Mesenchymal stem cell (in vitro differentiated cells and primary cell): ENCODE results near the gene CD6.

ENCODE experiments used
- DNase-seq: peaks from one replicate; pipeline ENCODE4 v3.0.0-alpha.2; 2013
- H2AFZ ChIP-seq: one replicate; pipeline ENCODE4 v1.6.1; 2013; ENCODE audit warnings: low read depth, mild to moderate bottlenecking, control low read depth, inconsistent platforms, low read length, moderate library complexity
- H2AK5ac ChIP-seq: 2 replicates; pipeline ENCODE4 v1.6.1; 2013; ENCODE audit warnings: low read length, moderate library complexity, mild to moderate bottlenecking, inconsistent platforms; ENCODE audit not compliant: severe bottlenecking
- H2BK120ac ChIP-seq: one replicate; pipeline ENCODE4 v1.6.1; 2013; ENCODE audit warnings: low read depth, mild to moderate bottlenecking, inconsistent platforms, low read length, moderate library complexity
- H2BK12ac ChIP-seq, 2 experiments: one replicate each; pipeline ENCODE4 v1.6.1; 2013; ENCODE audit warnings: inconsistent platforms in 2 of 2, low read length in 2 of 2, mild to moderate bottlenecking in 2 of 2, moderate library complexity in 2 of 2, control low read depth in 1 of 2
- H2BK15ac ChIP-seq: one replicate; pipeline ENCODE4 v1.6.1; 2013; ENCODE audit warnings: mild to moderate bottlenecking, low read depth, inconsistent platforms; ENCODE audit not compliant: poor library complexity, severe bottlenecking
- H2BK5ac ChIP-seq: 2 replicates; pipeline ENCODE4 v1.6.1; 2013; ENCODE audit warnings: low read depth, mild to moderate bottlenecking, low read length, control low read depth, inconsistent platforms; ENCODE audit not compliant: poor library complexity, severe bottlenecking
- H3K14ac ChIP-seq, 2 experiments: one replicate each; pipeline ENCODE4 v1.6.1; 2013; ENCODE audit warnings: inconsistent platforms in 2 of 2, low read length in 2 of 2, control low read depth in 1 of 2, mild to moderate bottlenecking in 1 of 2, moderate library complexity in 1 of 2
- H3K18ac ChIP-seq, 2 experiments: one replicate each; pipeline ENCODE4 v1.6.1; 2013; ENCODE audit warnings: inconsistent platforms in 2 of 2, low read length in 2 of 2, control low read depth in 1 of 2, low read depth in 1 of 2, mild to moderate bottlenecking in 1 of 2
- H3K23ac ChIP-seq, 2 experiments: one replicate each; pipeline ENCODE4 v1.6.1; 2013; ENCODE audit warnings: inconsistent platforms in 2 of 2, low read length in 2 of 2, mild to moderate bottlenecking in 2 of 2, moderate library complexity in 2 of 2, control low read depth in 1 of 2
- H3K27ac ChIP-seq: 2 replicates; pipeline ENCODE4 v1.5.1; 2013; ENCODE audit warnings: mild to moderate bottlenecking, moderate library complexity, low read length, control low read depth, inconsistent platforms; ENCODE audit not compliant: poor library complexity, severe bottlenecking
- H3K27me3 ChIP-seq, 2 experiments: 2 replicates each; pipeline versions ENCODE4 v1.6.1 to v1.7.0; 2013; ENCODE audit warnings: low read length in 2 of 2, mild to moderate bottlenecking in 2 of 2, moderate library complexity in 2 of 2, control low read depth in 1 of 2, inconsistent platforms in 1 of 2; ENCODE audit not compliant: control insufficient read depth in 1 of 2, insufficient read depth in 1 of 2
- H3K36me3 ChIP-seq, 2 experiments: 2 replicates each; pipeline versions ENCODE4 v1.6.1 to v1.7.0; 2013; ENCODE audit warnings: low read length in 2 of 2, control low read depth in 1 of 2, inconsistent platforms in 1 of 2, low read depth in 1 of 2, mild to moderate bottlenecking in 1 of 2; ENCODE audit not compliant: insufficient read depth in 2 of 2, control insufficient read depth in 1 of 2
- H3K4ac ChIP-seq, 2 experiments: one replicate each; pipeline ENCODE4 v1.6.1; 2013; ENCODE audit warnings: inconsistent platforms in 2 of 2, low read length in 2 of 2, mild to moderate bottlenecking in 2 of 2, moderate library complexity in 2 of 2, control low read depth in 1 of 2, low read depth in 1 of 2
- H3K4me1 ChIP-seq: 2 replicates; pipeline ENCODE4 v1.6.1; 2013; ENCODE audit warnings: low read depth, low read length, control low read depth; ENCODE audit not compliant: control insufficient read depth, insufficient read depth
- H3K4me2 ChIP-seq: 2 replicates; pipeline ENCODE4 v1.6.1; 2013; ENCODE audit warnings: low read length, mild to moderate bottlenecking, inconsistent platforms; ENCODE audit not compliant: poor library complexity, severe bottlenecking
- H3K4me3 ChIP-seq, 2 experiments: 2 replicates each; pipeline versions ENCODE4 v1.5.1 to v1.7.0; 2013; ENCODE audit warnings: low read length in 2 of 2, mild to moderate bottlenecking in 2 of 2, control low read depth in 1 of 2, low read depth in 1 of 2; ENCODE audit not compliant: insufficient read depth in 1 of 2
- H3K79me1 ChIP-seq: replicated peaks from 2 replicates; pipeline ENCODE4 v1.6.1; 2013; ENCODE audit warnings: mild to moderate bottlenecking, control low read depth, low read length, inconsistent platforms; ENCODE audit not compliant: poor library complexity, severe bottlenecking
- H3K9ac ChIP-seq: 2 replicates; pipeline ENCODE4 v1.7.0; 2013; ENCODE audit warnings: mild to moderate bottlenecking, low read length, moderate library complexity
- H3K9me3 ChIP-seq: 2 replicates; pipeline ENCODE4 v1.7.0; 2013; ENCODE audit warnings: mild to moderate bottlenecking, low read length; ENCODE audit not compliant: control insufficient read depth
- H4K8ac ChIP-seq: one replicate; pipeline ENCODE4 v1.6.1; 2013; ENCODE audit warnings: inconsistent platforms, mild to moderate bottlenecking, low read length, moderate library complexity
- H4K91ac ChIP-seq: one replicate; pipeline ENCODE4 v1.6.1; 2013; ENCODE audit warnings: mild to moderate bottlenecking, low read length, inconsistent platforms
- WGBS: methylation state at CpG from one replicate; pipeline ENCODE4 v1.1.7; 2013; ENCODE audit warnings: mixed read lengths; 5-methylcytosine and 5-hydroxymethylcytosine counted together

The CD6 gene

DNA sequence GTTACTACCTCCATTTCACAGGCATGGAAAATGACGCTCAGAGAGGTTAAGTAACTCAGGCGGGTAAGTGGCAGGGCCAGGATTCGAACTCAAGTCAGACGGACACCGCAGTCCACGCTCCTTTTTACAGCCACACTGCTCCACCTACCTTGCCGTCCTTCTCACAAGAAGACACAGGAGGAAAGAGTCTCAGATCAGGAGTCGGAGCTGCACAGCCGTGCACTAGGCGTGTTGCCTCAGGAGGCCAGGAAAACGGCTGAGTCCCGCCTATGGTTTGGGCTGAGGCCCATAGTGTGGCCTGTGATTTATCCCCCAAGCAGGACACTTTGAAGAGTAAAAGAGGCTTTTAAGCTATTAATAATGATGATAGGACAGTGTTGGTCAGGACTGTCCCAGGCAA, 86.1 kb downstream of the CD6 start:
- H3K27me3 ChIP-seq: peaks cover 8 to 48% of the 10 kb centered on the region in 2 experiments
- WGBS: 87% methylated on average over 12 of the region's 12 CpGs

GRCh38 chr11:61058583-61059259, 87.2 kb downstream of the CD6 start:
- H3K4me2 ChIP-seq: no peak overlapping the region
- H3K4ac ChIP-seq: no peak overlapping the region
- no peak overlapping the region for H4K8ac ChIP-seq
- no peak overlapping the region for H3K9ac ChIP-seq
- no peak overlapping the region for H3K27ac ChIP-seq
- no peak overlapping the region for H2BK15ac ChIP-seq
- no peak overlapping the region for H3K14ac ChIP-seq
- H4K91ac ChIP-seq: no peak overlapping the region
- H2BK12ac ChIP-seq: no peak overlapping the region
- no peak overlapping the region for H2AK5ac ChIP-seq
- no peak overlapping the region for H3K23ac ChIP-seq
- H3K18ac ChIP-seq: no peak overlapping the region
- H3K4me3 ChIP-seq: no peak overlapping the region
- H3K36me3 ChIP-seq: no peaks in the 10 kb centered on the region
- no peaks in the 10 kb centered on the region for H3K9me3 ChIP-seq
- no peak overlapping the region for H2AFZ ChIP-seq
- no peaks in the 10 kb centered on the region for H3K79me1 ChIP-seq
- H3K27me3 ChIP-seq: peaks cover 2 to 40% of the 10 kb centered on the region in 2 experiments
- WGBS: 81% methylated on average over 13 of the region's 14 CpGs
- no peak overlapping the region for H2BK120ac ChIP-seq
- H3K4me1 ChIP-seq: peaks cover 2% of the 10 kb centered on the region
- DNase-seq: no peak
- H2BK5ac ChIP-seq: no peak overlapping the region

More for the DNA sequence above, 86.1 kb downstream of the CD6 start:
- no peak overlapping the region for H3K4me2 ChIP-seq
- H3K9ac ChIP-seq: no peak overlapping the region
- no peak overlapping the region for H2AK5ac ChIP-seq
- H3K79me1 ChIP-seq: no peaks in the 10 kb centered on the region
- no peak overlapping the region for H2BK15ac ChIP-seq
- H3K36me3 ChIP-seq: no peaks in the 10 kb centered on the region
- no peak overlapping the region for H2AFZ ChIP-seq
- no peaks in the 10 kb centered on the region for H3K9me3 ChIP-seq
- H4K91ac ChIP-seq: no peak overlapping the region
- no peak overlapping the region for H2BK120ac ChIP-seq
- DNase-seq: no peak
- H3K4ac ChIP-seq: no peak overlapping the region
- H3K4me3 ChIP-seq: no peak overlapping the region
- H2BK5ac ChIP-seq: no peak overlapping the region
- H3K23ac ChIP-seq: no peak overlapping the region
- H2BK12ac ChIP-seq: no peak overlapping the region
- H3K18ac ChIP-seq: no peak overlapping the region
- peaks cover 2% of the 10 kb centered on the region for H3K4me1 ChIP-seq
- no peak overlapping the region for H4K8ac ChIP-seq
- no peak overlapping the region for H3K14ac ChIP-seq
- no peak overlapping the region for H3K27ac ChIP-seq

DNA sequence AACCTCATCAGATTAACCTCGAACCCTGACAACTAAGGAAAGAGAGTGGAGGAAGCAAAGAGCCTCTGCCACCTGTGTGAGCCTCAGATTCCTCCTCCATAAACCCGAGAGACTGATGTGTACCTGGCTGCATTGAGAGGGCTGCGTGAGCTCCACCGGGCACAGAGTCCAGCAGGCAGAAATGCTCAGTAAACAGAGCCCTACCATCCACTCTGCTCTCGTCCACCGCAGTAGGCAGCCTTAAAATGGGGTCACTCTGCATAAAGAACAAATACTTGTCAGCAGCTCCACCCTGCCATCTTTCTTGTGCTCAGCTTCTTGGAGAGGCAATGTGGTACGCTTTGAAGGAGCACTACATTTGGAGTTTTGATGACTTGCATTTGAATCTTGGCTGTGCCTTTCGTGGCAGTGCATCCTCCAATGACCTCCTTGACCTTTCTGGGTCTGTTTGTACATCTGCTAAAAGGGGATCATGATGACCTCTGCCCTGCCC, 87.8 kb downstream of the CD6 start:
- no peak overlapping the region for H2BK12ac ChIP-seq
- H3K4ac ChIP-seq: no peak overlapping the region
- no peak overlapping the region for H3K18ac ChIP-seq
- no peak overlapping the region for H2BK15ac ChIP-seq
- 87% methylated on average over 8 of the region's 8 CpGs for WGBS
- no peak overlapping the region for H2AK5ac ChIP-seq
- no peak overlapping the region for H3K4me3 ChIP-seq
- no peak overlapping the region for H3K27ac ChIP-seq
- H2BK5ac ChIP-seq: no peak overlapping the region
- no peak for DNase-seq
- H3K4me2 ChIP-seq: no peak overlapping the region
- no peak overlapping the region for H4K8ac ChIP-seq
- no peak overlapping the region for H3K9ac ChIP-seq
- no peak overlapping the region for H2AFZ ChIP-seq
- no peak overlapping the region for H2BK120ac ChIP-seq
- H3K27me3 ChIP-seq: peaks cover 0 to 34% of the 10 kb centered on the region in 2 experiments
- no peaks in the 10 kb centered on the region for H3K36me3 ChIP-seq
- H3K79me1 ChIP-seq: no peaks in the 10 kb centered on the region
- no peak overlapping the region for H3K23ac ChIP-seq
- H3K4me1 ChIP-seq: peaks cover 2% of the 10 kb centered on the region
- no peak overlapping the region for H4K91ac ChIP-seq
- no peak overlapping the region for H3K14ac ChIP-seq
- H3K9me3 ChIP-seq: no peaks in the 10 kb centered on the region

DNA sequence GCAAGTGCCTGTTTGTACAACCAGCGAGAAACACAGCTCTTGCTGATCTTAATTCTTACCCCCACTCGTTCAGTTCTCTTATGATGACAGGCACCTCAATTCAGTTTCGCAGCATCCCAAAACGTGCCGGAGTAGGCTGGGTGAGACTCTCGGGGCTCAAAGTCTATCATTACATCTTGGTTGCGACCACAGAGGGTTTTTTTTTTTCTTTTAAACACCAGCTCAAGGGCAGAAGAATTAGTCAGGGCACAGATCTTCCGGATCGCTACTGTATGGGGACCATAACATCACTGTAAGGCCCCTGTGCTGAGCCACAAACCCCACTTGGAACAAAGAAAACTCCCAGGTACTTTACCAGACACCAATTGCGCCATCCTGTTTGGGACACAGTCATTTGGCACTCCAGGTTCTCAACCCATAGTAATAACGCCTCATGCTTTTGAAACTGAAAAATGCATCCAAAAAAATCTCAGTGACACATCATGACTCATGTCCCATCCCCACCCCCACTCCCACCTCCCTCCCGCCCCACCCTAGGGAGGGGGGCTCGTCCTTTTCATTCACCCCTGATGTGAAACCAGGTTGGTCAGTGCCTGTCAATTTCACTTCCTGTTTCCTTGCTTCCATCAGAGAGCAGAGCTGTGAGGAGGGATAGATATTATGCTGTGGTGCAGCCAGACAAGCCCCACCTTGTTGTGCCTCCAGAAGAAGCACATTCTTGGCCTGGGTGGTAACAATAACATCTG, 89.8 kb downstream of the CD6 start:
- Histone ChIP-seq H3K14ac (no peak overlapping the region), H3K79me1 (no peaks in the 10 kb centered on the region), H3K4me1 (peaks cover 2% of the 10 kb centered on the region), H2AFZ (no peak overlapping the region), H3K4me3 (no peak overlapping the region), H3K9me3 (no peaks in the 10 kb centered on the region), H2AK5ac (no peak overlapping the region), H3K27ac (no peak overlapping the region), H2BK5ac (no peak overlapping the region), H3K36me3 (no peaks in the 10 kb centered on the region), H3K23ac (no peak overlapping the region), H3K4me2 (no peak overlapping the region), H3K4ac (no peak overlapping the region), H4K8ac (no peak overlapping the region), H2BK120ac (no peak overlapping the region), H4K91ac (no peak overlapping the region), H2BK15ac (no peak overlapping the region), H3K27me3 (peaks cover 0 to 21% of the 10 kb centered on the region in 2 experiments), H3K9ac (no peak overlapping the region), H3K18ac (no peak overlapping the region), H2BK12ac (no peak overlapping the region)
- DNase-seq: no peak
- 75% methylated on average over 12 of the region's 13 CpGs for WGBS
